Loucy (cell line): ENCODE data around the gene SLFN5.
"Not testable (repeated sequence)": the region's sequence is repeated elsewhere in the genome, so short reads cannot be mapped to it uniquely, and the experiment has no call there.

Experiments
- H2AFZ ChIP-seq: fragments of 200-600 bp; sonication (generic); 2 replicates; pipeline ENCODE4 v1.6.0; 2016; ENCODE audit warnings: antibody characterized with exemption, mild to moderate bottlenecking, low read length, moderate library complexity
- H3F3A ChIP-seq: fragments of 200-600 bp; 2 replicates; pipeline ENCODE4 v1.6.0; 2016; ENCODE audit warnings: antibody characterized with exemption, low read depth, mild to moderate bottlenecking
- H3K27me3 ChIP-seq: fragments of 200-600 bp; sonication (generic); 2 replicates; pipeline ENCODE4 v1.6.1; 2014; ENCODE audit warnings: low read length, mild to moderate bottlenecking; ENCODE audit not compliant: insufficient read depth, poor library complexity, severe bottlenecking
- H3K36me3 ChIP-seq: fragments of 200-600 bp; sonication (generic); 2 replicates; pipeline ENCODE4 v1.6.1; 2016; ENCODE audit warnings: low read length; ENCODE audit not compliant: insufficient read depth
- H3K4me1 ChIP-seq: fragments of 200-600 bp; sonication (generic); 2 replicates; pipeline ENCODE4 v1.5.1; 2014; ENCODE audit warnings: low read length, mild to moderate bottlenecking; ENCODE audit not compliant: insufficient read depth, poor library complexity, severe bottlenecking
- H3K4me2 ChIP-seq: fragments of 200-600 bp; sonication (generic); 2 replicates; pipeline ENCODE4 v1.6.0; 2014; ENCODE audit warnings: antibody characterized with exemption, low read length, low read depth, mild to moderate bottlenecking; ENCODE audit not compliant: poor library complexity, severe bottlenecking
- H3K4me3 ChIP-seq: fragments of 200-600 bp; sonication (generic); 2 replicates; pipeline ENCODE4 v1.5.1; 2014; ENCODE audit warnings: low read length, mild to moderate bottlenecking, mixed read lengths; ENCODE audit not compliant: poor library complexity, severe bottlenecking
- H3K79me2 ChIP-seq: fragments of 200-600 bp; sonication (generic); 2 replicates; pipeline ENCODE4 v1.6.1; 2014; ENCODE audit warnings: low read length; ENCODE audit not compliant: insufficient read depth
- H3K9ac ChIP-seq: fragments of 200-600 bp; sonication (generic); 2 replicates; pipeline ENCODE4 v1.6.0; 2014; ENCODE audit warnings: mild to moderate bottlenecking, low read depth, low read length, moderate library complexity; ENCODE audit not compliant: poor library complexity, severe bottlenecking
- H3K9me2 ChIP-seq: fragments of 200-600 bp; sonication (generic); replicated peaks from 2 replicates; pipeline ENCODE4 v1.6.1; 2016; ENCODE audit warnings: low read depth, low read length, mixed read lengths
- H3K9me3 ChIP-seq: fragments of 200-600 bp; sonication (generic); 2 replicates; pipeline ENCODE4 v1.6.1; 2014; ENCODE audit warnings: mild to moderate bottlenecking, antibody characterized with exemption, low read length, low read depth; ENCODE audit not compliant: insufficient read depth
- H4K20me1 ChIP-seq: fragments of 200-600 bp; sonication (generic); 2 replicates; pipeline ENCODE4 v1.6.0; 2014; ENCODE audit warnings: antibody characterized with exemption, low read length, mild to moderate bottlenecking; ENCODE audit not compliant: insufficient read depth, poor library complexity, severe bottlenecking
- EZH2phosphoT487 ChIP-seq: fragments of 200-600 bp; IDR thresholded peaks from 2 replicates; pipeline ENCODE4 v1.6.1; 2018; ENCODE audit warnings: antibody characterized with exemption, mild to moderate bottlenecking, moderate library complexity, borderline replicate concordance
- TF ChIP-seq, protein P1 (sequence below): fragments of 200-600 bp; sonication (generic); conservative IDR thresholded peaks from 2 replicates; pipeline ENCODE4 v1.5.1; 2014; ENCODE audit warnings: mild to moderate bottlenecking, antibody characterized with exemption, low read length

The SLFN5 gene

DNA sequence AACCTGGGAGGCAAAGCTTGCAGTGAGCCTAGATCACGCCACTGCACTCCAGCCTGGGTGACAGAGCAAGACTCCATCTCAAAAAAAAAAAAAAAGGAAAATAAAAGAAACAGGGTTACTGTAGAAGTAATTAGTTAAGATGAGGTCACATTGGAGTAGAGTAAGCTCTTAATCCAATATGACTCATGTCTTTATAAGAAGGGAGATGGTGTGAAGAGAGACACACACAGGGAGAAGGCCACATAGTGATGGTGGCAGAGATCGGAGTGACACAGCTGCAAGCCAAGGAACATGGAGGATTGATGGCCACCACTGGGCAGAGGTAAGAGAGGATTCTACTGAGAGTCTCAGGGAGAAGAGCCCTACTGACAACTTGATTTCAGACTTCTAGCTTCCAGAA lies 15.3 kb upstream of the SLFN5 start:
- Histone ChIP-seq H3K9ac (no peak overlapping the region), H3K4me3 (no peak overlapping the region), H3K36me3 (no peaks in the 10 kb centered on the region), H3K4me1 (no peaks in the 10 kb centered on the region), H3K9me3 (no peaks in the 10 kb centered on the region), H3K79me2 (no peaks in the 10 kb centered on the region), H3K27me3 (peaks cover 95% of the 10 kb centered on the region), H3F3A (no peaks in the 10 kb centered on the region), H3K4me2 (no peak overlapping the region), H4K20me1 (no peaks in the 10 kb centered on the region), H3K9me2 (no peaks in the 10 kb centered on the region), H2AFZ (no peak overlapping the region)
- TF ChIP-seq, protein P1, sequence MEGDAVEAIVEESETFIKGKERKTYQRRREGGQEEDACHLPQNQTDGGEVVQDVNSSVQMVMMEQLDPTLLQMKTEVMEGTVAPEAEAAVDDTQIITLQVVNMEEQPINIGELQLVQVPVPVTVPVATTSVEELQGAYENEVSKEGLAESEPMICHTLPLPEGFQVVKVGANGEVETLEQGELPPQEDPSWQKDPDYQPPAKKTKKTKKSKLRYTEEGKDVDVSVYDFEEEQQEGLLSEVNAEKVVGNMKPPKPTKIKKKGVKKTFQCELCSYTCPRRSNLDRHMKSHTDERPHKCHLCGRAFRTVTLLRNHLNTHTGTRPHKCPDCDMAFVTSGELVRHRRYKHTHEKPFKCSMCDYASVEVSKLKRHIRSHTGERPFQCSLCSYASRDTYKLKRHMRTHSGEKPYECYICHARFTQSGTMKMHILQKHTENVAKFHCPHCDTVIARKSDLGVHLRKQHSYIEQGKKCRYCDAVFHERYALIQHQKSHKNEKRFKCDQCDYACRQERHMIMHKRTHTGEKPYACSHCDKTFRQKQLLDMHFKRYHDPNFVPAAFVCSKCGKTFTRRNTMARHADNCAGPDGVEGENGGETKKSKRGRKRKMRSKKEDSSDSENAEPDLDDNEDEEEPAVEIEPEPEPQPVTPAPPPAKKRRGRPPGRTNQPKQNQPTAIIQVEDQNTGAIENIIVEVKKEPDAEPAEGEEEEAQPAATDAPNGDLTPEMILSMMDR = no peak
- no peak for TF ChIP-seq EZH2phosphoT487

DNA sequence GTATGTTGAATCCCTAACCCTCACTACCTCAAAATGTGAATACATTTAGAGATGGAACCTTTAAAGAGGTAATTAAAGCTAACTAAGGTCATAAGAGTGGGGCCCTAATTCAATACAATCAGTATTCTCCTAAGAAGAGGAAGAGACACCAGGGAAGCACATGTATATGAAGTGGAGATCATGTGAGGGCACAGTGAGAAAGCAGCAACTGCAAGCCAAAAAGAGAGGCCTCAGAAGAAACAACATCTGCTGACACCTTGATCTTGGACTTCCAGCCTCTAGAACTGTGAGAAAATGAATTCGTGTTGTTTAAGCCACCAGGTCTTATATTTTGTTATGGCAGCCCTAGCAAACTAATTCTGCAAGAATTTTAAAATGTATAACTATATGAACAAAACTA lies 13.2 kb upstream of the SLFN5 start:
- Histone ChIP-seq H3K9ac (no peak overlapping the region), H2AFZ (no peak overlapping the region), H3K9me2 (no peaks in the 10 kb centered on the region), H3F3A (no peaks in the 10 kb centered on the region), H4K20me1 (no peaks in the 10 kb centered on the region), H3K4me3 (no peak overlapping the region), H3K4me2 (no peak overlapping the region), H3K4me1 (no peaks in the 10 kb centered on the region), H3K36me3 (no peaks in the 10 kb centered on the region), H3K9me3 (no peaks in the 10 kb centered on the region), H3K79me2 (no peaks in the 10 kb centered on the region), H3K27me3 (peaks cover 88% of the 10 kb centered on the region)
- no peak for TF ChIP-seq EZH2phosphoT487
- TF ChIP-seq, protein P1 = no peak

DNA sequence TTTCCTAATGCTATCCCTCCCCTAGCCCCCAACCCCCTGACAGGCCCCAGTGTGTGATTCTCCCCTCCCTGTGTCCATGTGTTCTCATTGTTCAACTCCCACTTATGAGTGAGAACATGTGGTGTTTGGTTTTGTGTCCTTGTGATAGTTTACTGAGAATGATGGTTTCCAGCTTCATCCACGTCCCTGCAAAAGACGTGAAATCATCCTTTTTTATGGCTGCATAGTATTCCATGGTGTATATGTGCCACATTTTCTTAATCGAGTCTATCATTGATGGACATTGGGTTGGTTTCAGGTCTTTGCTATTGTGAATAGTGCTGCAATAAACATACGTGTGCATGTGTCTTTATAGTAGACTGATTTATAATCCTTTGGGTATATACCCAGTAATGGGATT lies 8.6 kb upstream of the SLFN5 start:
- H3K79me2 ChIP-seq, H3K4me3 ChIP-seq, H3K9ac ChIP-seq, H3K4me1 ChIP-seq, H3F3A ChIP-seq, H3K4me2 ChIP-seq, H2AFZ ChIP-seq, H3K9me2 ChIP-seq, H3K9me3 ChIP-seq, H3K36me3 ChIP-seq, H4K20me1 ChIP-seq: not testable (repeated sequence)
- peaks cover 87% of the 10 kb centered on the region for H3K27me3 ChIP-seq

DNA sequence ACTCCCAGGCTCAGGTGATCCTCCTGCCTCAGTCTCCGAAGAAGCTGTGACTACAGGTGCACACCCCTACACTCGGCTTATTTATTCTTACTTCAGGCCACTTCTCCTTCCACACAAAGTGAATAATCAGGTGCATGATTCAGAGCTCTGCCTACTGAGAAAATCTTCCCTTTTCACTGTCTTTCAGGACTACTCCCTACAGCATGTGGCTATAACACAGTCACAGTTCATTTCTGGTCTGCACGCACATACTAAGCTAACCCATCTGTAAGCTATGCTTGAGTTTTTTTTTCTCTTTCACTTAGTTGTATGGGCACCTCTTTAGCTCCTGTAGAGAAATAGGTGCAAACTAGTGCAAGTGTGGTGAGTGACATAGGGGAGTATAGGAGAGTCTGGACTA lies 7.6 kb upstream of the SLFN5 start:
- Histone ChIP-seq H3K4me3 (no peak overlapping the region), H3K4me2 (no peak overlapping the region)

More for the DNA sequence above, 7.6 kb upstream of the SLFN5 start:
- Histone ChIP-seq H3K9me2 (no peaks in the 10 kb centered on the region), H3K27me3 (peaks cover 87% of the 10 kb centered on the region), H3F3A (no peaks in the 10 kb centered on the region), H3K9me3 (no peaks in the 10 kb centered on the region), H2AFZ (no peak overlapping the region), H3K9ac (no peak overlapping the region), H3K79me2 (no peaks in the 10 kb centered on the region), H4K20me1 (no peaks in the 10 kb centered on the region), H3K36me3 (no peaks in the 10 kb centered on the region), H3K4me1 (peaks cover 8% of the 10 kb centered on the region)
- no peak for TF ChIP-seq EZH2phosphoT487
- TF ChIP-seq, protein P1 = no peak
